ENCODE measurements around the gene FRS3.
A peak's percentile ranks its signal among the peaks of the same experiment; 100 is the strongest.
"Not testable (repeated sequence)": the region's sequence is repeated elsewhere in the genome, so short reads cannot be mapped to it uniquely, and the experiment has no call there.

The FRS3 gene

GRCh38 chr6:41768545-41769308 lies 11.0 kb downstream of the FRS3 start:
- Histone ChIP-seq H3K4me2 (peak overlapping the region; percentile 18 to 57 (median 47); a peak in 20 of 22 replicates), H3K36me3 (peaks cover 31 to 44% (median 35%) of the 10 kb centered on the region in 11 experiments), H3K27me3 (no peaks in the 10 kb centered on the region), H3K9me3 (replicated peaks in 1 of 11) (no peaks in the 10 kb centered on the region), H3K4me1 (peaks cover 12 to 31% (median 24%) of the 10 kb centered on the region in 10 experiments), H4K20me1 (no peaks in the 10 kb centered on the region; a peak in 1 of 22 replicates), H3K9ac (peak overlapping the region in 4 of 11 experiments; percentile 4 to 48 (median 10); a peak in 4 of 22 replicates), H3K27ac (peak overlapping the region in 1 of 11 experiments; percentile 22; a peak in 1 of 22 replicates), H3K4me3 (no peak overlapping the region)
- TF ChIP-seq Cebpa-rat (IDR thresholded peaks at IDR 0.05), result no peak

- Histone ChIP-seq H3K4me3 (no peak overlapping the region), H3K4me1 (peaks cover 12 to 31% (median 24%) of the 10 kb centered on the region in 10 experiments), H3K27me3 (no peaks in the 10 kb centered on the region), H3K27ac (no peak overlapping the region), H3K36me3 (peaks cover 16 to 31% (median 22%) of the 10 kb centered on the region in 11 experiments), H3K9me3 (replicated peaks in 1 of 11) (no peaks in the 10 kb centered on the region), H4K20me1 (no peaks in the 10 kb centered on the region; a peak in 1 of 22 replicates), H3K9ac (no peak overlapping the region), H3K4me2 (peak overlapping the region in 9 of 11 experiments; percentile 13 to 53 (median 27); a peak in 13 of 22 replicates)
- TF ChIP-seq Cebpa-rat (IDR thresholded peaks at IDR 0.05), result no peak
These were observed 12.4 kb downstream of the FRS3 start for GRCh38 chr6:41767112-41767833.

- H3K9ac ChIP-seq; H4K20me1 ChIP-seq; H3K9me3 ChIP-seq (replicated peaks in 1 of 11); H3K27ac ChIP-seq; H3K27me3 ChIP-seq; H3K4me3 ChIP-seq: not testable (repeated sequence)
- peaks cover 5 to 20% (median 11%) of the 10 kb centered on the region in 11 experiments; a peak in 21 of 22 replicates for H3K36me3 ChIP-seq
- H3K4me1 ChIP-seq, result peaks cover 12 to 31% (median 24%) of the 10 kb centered on the region in 10 experiments
- H3K4me2 ChIP-seq, result peak overlapping the region in 3 of 11 experiments; percentile 38 to 53 (median 47); a peak in 4 of 22 replicates
These were observed 13.5 kb downstream of the FRS3 start for GRCh38 chr6:41766043-41766664.

- H3K9me3 ChIP-seq (replicated peaks in 1 of 11), result no peaks in the 10 kb centered on the region
- H3K27ac ChIP-seq, result no peak overlapping the region
- no peak overlapping the region for H3K4me3 ChIP-seq
- no peak for TF ChIP-seq Cebpa-rat (IDR thresholded peaks at IDR 0.05)
- H4K20me1 ChIP-seq, result no peaks in the 10 kb centered on the region
- H3K36me3 ChIP-seq, result no peaks in the 10 kb centered on the region
- no peak overlapping the region for H3K4me2 ChIP-seq
- H3K9ac ChIP-seq, result no peak overlapping the region
- H3K4me1 ChIP-seq, result peaks cover 4 to 28% (median 16%) of the 10 kb centered on the region in 10 experiments
- H3K27me3 ChIP-seq, result no peaks in the 10 kb centered on the region
These were observed 16.2 kb downstream of the FRS3 start for GRCh38 chr6:41763470-41763869.

GRCh38 chr6:41759905-41760579 lies 19.7 kb downstream of the FRS3 start:
- Histone ChIP-seq H3K36me3 (no peaks in the 10 kb centered on the region), H4K20me1 (no peaks in the 10 kb centered on the region), H3K27me3 (no peaks in the 10 kb centered on the region), H3K4me2 (no peak overlapping the region), H3K4me1 (peaks cover 7 to 41% (median 26%) of the 10 kb centered on the region in 10 experiments; a peak in 17 of 20 replicates), H3K27ac (no peak overlapping the region), H3K4me3 (no peak overlapping the region), H3K9ac (peak overlapping the region in 3 of 11 experiments; percentile 11 to 13 (median 13); a peak in 2 of 22 replicates), H3K9me3 (replicated peaks in 1 of 11) (no peaks in the 10 kb centered on the region)
- TF ChIP-seq Cebpa-rat (IDR thresholded peaks at IDR 0.05), result no peak

- Histone ChIP-seq H3K27ac (no peak overlapping the region), H3K36me3 (no peaks in the 10 kb centered on the region), H4K20me1 (no peaks in the 10 kb centered on the region), H3K4me3 (no peak overlapping the region), H3K9ac (no peak overlapping the region), H3K9me3 (replicated peaks in 1 of 11) (no peaks in the 10 kb centered on the region), H3K4me2 (no peak overlapping the region), H3K4me1 (peaks cover 7 to 41% (median 26%) of the 10 kb centered on the region in 10 experiments; a peak in 17 of 20 replicates), H3K27me3 (no peaks in the 10 kb centered on the region)
- TF ChIP-seq Cebpa-rat (IDR thresholded peaks at IDR 0.05), result no peak
These were observed 20.4 kb downstream of the FRS3 start for GRCh38 chr6:41759106-41759904.

GRCh38 chr6:41758641-41759035 lies 21.1 kb downstream of the FRS3 start:
- no peaks in the 10 kb centered on the region for H3K9me3 ChIP-seq (replicated peaks in 1 of 11)
- H3K4me1 ChIP-seq, result peaks cover 7 to 41% (median 26%) of the 10 kb centered on the region in 10 experiments; a peak in 17 of 20 replicates
- no peak overlapping the region for H3K9ac ChIP-seq
- H3K27ac ChIP-seq, result no peak overlapping the region
- H3K27me3 ChIP-seq, result no peaks in the 10 kb centered on the region
- no peaks in the 10 kb centered on the region for H3K36me3 ChIP-seq
- H3K4me3 ChIP-seq, result no peak overlapping the region
- TF ChIP-seq Cebpa-rat (IDR thresholded peaks at IDR 0.05), result no peak
- H4K20me1 ChIP-seq, result no peaks in the 10 kb centered on the region
- H3K4me2 ChIP-seq, result no peak overlapping the region

Measured in BLaER1 treated with 17β-estradiol and CSF1 and Interleukin-3, amounts not matched to agents 10 nM and 100 nM (cell line).